ENCODE data around the gene RUFY3.

- no peak for TF ChIP-seq CTCF (conservative IDR thresholded peaks at IDR 0.05; ENCODE audit: low read depth, low read length)
- no peak for TF ChIP-seq SMC3 (IDR thresholded peaks at IDR 0.05; ENCODE audit: low read depth, low read length)
- no peak for TF ChIP-seq MAFK (IDR thresholded peaks at IDR 0.05; ENCODE audit: low read depth, low read length)
- TF ChIP-seq RCOR1 (IDR thresholded peaks at IDR 0.05; ENCODE audit: insufficient replicate concordance, low read length), result no peak
- TF ChIP-seq CHD1 (IDR thresholded peaks at IDR 0.05; ENCODE audit: low read depth, low read length), result no peak
- no peak for TF ChIP-seq RFX5 (IDR thresholded peaks at IDR 0.05; ENCODE audit: low read depth, low read length)
- no peak for TF ChIP-seq MXI1 (IDR thresholded peaks at IDR 0.05; ENCODE audit: borderline replicate concordance, low read depth, low read length)
- TF ChIP-seq POLR2A (IDR thresholded peaks at IDR 0.05; ENCODE audit: low read depth, low read length), result no peak
- no peak for TF ChIP-seq BHLHE40 (IDR thresholded peaks at IDR 0.05; ENCODE audit: low read depth, low read length)
- TF ChIP-seq ELK1 (IDR thresholded peaks at IDR 0.05; ENCODE audit: borderline replicate concordance, low read depth, low read length), result no peak
- no peak for TF ChIP-seq FOS (IDR thresholded peaks at IDR 0.05; ENCODE audit: low read depth, low read length)
- no peak for TF ChIP-seq USF2 (IDR thresholded peaks at IDR 0.05; ENCODE audit: low read depth, low read length)
- no peak for TF ChIP-seq NFE2L2 (IDR thresholded peaks at IDR 0.05; ENCODE audit: low read depth, low read length)
Observed at GRCh38 chr4:70829015-70829414, 107.3 kb downstream of the RUFY3 start.

All from IMR-90 (cell line).